Rectal smooth muscle tissue (tissue), 1 donor: ENCODE results near the gene SLF2.

Source experiments
- H3K27ac ChIP-seq: one replicate; pipeline ENCODE4 v1.7.0; 2013; ENCODE audit warnings: low read depth, low read length, inconsistent platforms
- H3K27me3 ChIP-seq: one replicate; pipeline ENCODE4 v1.7.0; 2013; ENCODE audit warnings: low read length; ENCODE audit not compliant: control insufficient read depth, insufficient read depth
- H3K36me3 ChIP-seq: one replicate; pipeline ENCODE4 v1.7.0; 2013; ENCODE audit warnings: low read length; ENCODE audit not compliant: control insufficient read depth, insufficient read depth
- H3K4me1 ChIP-seq: one replicate; pipeline ENCODE4 v1.7.0; 2013; ENCODE audit warnings: low read length; ENCODE audit not compliant: control insufficient read depth, insufficient read depth
- H3K4me3 ChIP-seq: one replicate; pipeline ENCODE4 v1.7.0; 2013; ENCODE audit warnings: low read length
- H3K9ac ChIP-seq: one replicate; pipeline ENCODE4 v1.7.0; 2013; ENCODE audit warnings: low read length

Gene SLF2

DNA sequence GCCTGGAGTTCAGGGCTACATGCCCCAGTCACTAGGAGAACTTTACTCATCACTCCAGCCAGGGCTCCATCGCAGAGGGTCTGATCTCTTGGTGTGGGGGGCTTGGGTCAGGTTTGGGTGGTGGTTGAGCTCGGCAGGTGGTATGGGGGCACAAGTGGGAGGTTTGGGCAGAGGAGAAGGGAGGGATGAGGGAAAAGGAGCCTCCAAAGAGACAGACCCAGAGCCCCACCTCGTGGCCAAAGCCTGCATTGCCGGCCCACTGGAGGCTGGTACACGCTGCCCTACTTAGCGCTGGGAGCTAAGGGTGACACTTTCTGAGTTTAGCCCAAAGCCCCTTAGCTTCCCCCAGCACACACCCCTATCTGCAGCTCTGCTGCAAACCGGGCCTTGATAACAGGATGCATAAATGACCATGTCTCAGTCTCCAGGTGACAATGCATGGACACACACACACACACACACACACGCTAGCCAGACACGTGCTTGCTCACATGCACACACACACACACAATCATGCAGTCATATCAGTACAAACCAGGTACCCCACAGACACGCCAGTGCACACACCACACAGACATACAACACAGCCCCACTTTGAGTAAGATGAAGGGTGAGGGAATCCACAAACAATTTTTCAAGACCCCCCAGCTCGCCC lies 101.6 kb downstream of the SLF2 start:
- peaks cover 11% of the 10 kb centered on the region for H3K4me1 ChIP-seq
- no peak overlapping the region for H3K9ac ChIP-seq
- H3K27ac ChIP-seq, result no peak overlapping the region
- no peak overlapping the region for H3K4me3 ChIP-seq
- peaks cover 5% of the 10 kb centered on the region for H3K27me3 ChIP-seq
- H3K36me3 ChIP-seq, result no peaks in the 10 kb centered on the region
